UCSD-AML1 (cell line): Measurements from ENCODE around the gene PLET1.
"Not testable (repeated sequence)": the region's sequence is repeated elsewhere in the genome, so short reads cannot be mapped to it uniquely, and the experiment has no call there.

Experiments
- DNase-seq: peaks from one replicate; lab custom pipeline; 2025; ENCODE audit not compliant: unreplicated experiment; lab: John Stamatoyannopoulos, UW

The PLET1 gene

DNA sequence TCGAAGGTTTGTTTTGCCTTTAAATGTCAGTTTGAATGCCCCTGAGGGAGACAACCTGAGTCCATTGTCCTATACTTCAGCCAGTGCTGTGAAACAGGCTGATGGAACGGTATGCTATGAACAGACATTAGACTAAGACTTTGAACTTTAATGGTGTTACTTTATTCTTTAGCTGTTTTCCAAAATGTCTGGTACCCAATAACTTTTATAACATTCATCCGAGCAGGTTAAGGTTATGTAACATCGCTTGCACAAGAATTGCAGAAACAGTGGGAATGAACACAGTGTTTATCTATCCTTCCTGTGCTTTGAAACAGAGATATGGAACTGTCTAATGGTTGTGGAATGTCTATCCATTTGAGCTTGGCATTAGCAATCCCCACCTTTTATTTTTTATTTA is 46.9 kb downstream of the PLET1 start:
- DNase-seq = no peak

DNA sequence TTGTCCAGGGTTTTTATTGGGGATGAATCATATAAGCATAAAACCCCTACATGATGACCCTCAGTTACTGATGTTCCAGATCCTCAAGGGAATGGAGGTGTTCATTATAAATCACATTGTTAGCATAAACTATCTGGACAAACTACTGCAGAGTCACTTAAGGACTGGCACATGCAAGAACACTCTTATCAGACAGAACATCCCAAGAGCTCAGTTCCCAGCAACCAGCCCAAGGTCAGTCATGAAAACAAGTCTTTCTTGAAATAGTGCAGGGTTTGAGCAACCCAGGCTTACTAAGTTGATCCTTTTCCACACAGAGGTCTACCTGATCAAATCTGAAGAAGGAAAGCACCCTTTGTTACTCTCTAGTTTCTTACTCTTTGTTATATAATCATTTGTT is 48.0 kb downstream of the PLET1 start:
- DNase-seq = no peak

- no peak for DNase-seq
Measured at GRCh38 chr11:112212290-112212689, 48.4 kb downstream of the PLET1 start.

GRCh38 chr11:112211536-112211935 is 49.1 kb downstream of the PLET1 start:
- DNase-seq = no peak

- DNase-seq = no peak
Measured at GRCh38 chr11:112210890-112211289, 49.8 kb downstream of the PLET1 start.

DNA sequence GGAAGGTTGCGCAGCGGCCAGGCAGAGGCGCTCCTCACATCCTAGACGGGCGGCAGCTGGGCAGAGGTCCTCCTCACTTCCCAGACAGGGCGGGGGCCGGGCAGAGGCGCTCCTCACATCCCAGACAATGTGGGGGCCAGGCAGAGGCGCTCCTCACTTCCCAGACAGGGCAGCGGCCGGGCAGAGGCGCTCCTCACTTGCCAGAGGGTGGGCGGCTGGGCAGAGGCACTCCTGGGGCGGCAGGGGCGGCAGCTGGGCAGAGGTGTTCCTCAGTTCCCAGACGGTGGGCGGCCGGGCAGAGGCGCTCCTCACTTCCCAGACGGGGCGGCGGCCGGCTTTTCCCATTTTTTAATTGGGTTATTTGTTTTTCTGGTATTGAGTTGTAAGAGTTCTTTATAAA is 54.6 kb downstream of the PLET1 start:
- no peak for DNase-seq

DNA sequence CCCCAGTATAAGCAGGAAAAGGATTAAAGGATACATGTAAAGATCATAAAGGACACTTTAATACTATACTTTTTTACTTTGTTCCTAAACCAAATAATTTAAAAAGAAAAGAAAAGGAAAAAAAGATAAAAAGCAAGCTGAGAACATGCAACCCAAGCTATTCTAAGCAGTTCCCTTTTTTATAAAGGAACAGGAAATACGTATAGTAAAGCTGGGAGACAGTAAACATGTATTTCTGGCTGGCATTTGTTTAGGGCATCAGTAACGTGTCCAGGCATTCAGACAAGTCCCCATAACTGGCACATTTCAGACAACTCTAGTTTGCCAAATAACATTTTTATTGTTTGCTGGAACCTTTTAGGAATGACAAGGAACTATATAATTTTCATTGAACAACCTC is 60.4 kb downstream of the PLET1 start:
- no peak for DNase-seq

GRCh38 chr11:112199101-112199500 is 61.6 kb downstream of the PLET1 start:
- DNase-seq = not testable (repeated sequence)
